Nephron progenitor cell (in vitro differentiated cells): ENCODE data around the gene PGBD5.

ENCODE experiments used
- DNase-seq: peaks from one replicate; pipeline ENCODE4 v3.0.0; 2021
- H3K27ac Mint-ChIP-seq: 2 replicates; pipeline ENCODE4 v1.8.0; 2021; ENCODE audit warnings: mild to moderate bottlenecking, moderate library complexity, mixed read lengths
- H3K27me3 Mint-ChIP-seq: 2 replicates; pipeline ENCODE4 v1.8.0; 2021; ENCODE audit warnings: mild to moderate bottlenecking, low read depth, mixed read lengths; ENCODE audit not compliant: poor library complexity
- H3K36me3 Mint-ChIP-seq: 2 replicates; pipeline ENCODE4 v1.8.0; 2021; ENCODE audit warnings: low read depth, mixed read lengths
- H3K4me1 Mint-ChIP-seq: 2 replicates; pipeline ENCODE4 v1.8.0; 2021; ENCODE audit warnings: mixed read lengths
- H3K4me3 Mint-ChIP-seq: 2 replicates; pipeline ENCODE4 v1.8.0; 2021; ENCODE audit warnings: mild to moderate bottlenecking, moderate library complexity, mixed read lengths
- H3K9me3 Mint-ChIP-seq: 2 replicates; pipeline ENCODE4 v1.8.0; 2021; ENCODE audit warnings: mild to moderate bottlenecking, moderate library complexity, mixed read lengths
- CTCF ChIP-seq: fragments of 200-600 bp; sonication (generic); IDR thresholded peaks from 2 replicates; pipeline ENCODE4 v1.5.0; 2021; ENCODE audit warnings: antibody characterized with exemption

The PGBD5 gene

GRCh38 chr1:230396966-230397365, 29.2 kb downstream of the PGBD5 start:
- H3K27ac Mint-ChIP-seq = no peak overlapping the region
- peaks cover 15% of the 10 kb centered on the region for H3K4me1 Mint-ChIP-seq
- peaks cover 5% of the 10 kb centered on the region for H3K36me3 Mint-ChIP-seq
- peaks cover 17% of the 10 kb centered on the region for H3K9me3 Mint-ChIP-seq
- peaks cover 6% of the 10 kb centered on the region for H3K27me3 Mint-ChIP-seq
- no peak for DNase-seq
- no peak overlapping the region for H3K4me3 Mint-ChIP-seq
- no peak for TF ChIP-seq CTCF

- DNase-seq = no peak
- Mint-ChIP-seq H3K27me3 (peaks cover 6% of the 10 kb centered on the region), H3K4me3 (no peak overlapping the region), H3K9me3 (peaks cover 23% of the 10 kb centered on the region), H3K27ac (no peak overlapping the region), H3K36me3 (peaks cover 5% of the 10 kb centered on the region), H3K4me1 (peaks cover 18% of the 10 kb centered on the region)
- TF ChIP-seq CTCF = no peak
Observed at GRCh38 chr1:230395932-230396331, 30.2 kb downstream of the PGBD5 start.

GRCh38 chr1:230394741-230395140, 31.4 kb downstream of the PGBD5 start:
- TF ChIP-seq CTCF = no peak
- Mint-ChIP-seq H3K27ac (no peak overlapping the region), H3K4me1 (peaks cover 14% of the 10 kb centered on the region), H3K36me3 (peaks cover 5% of the 10 kb centered on the region), H3K9me3 (peaks cover 23% of the 10 kb centered on the region), H3K27me3 (peaks cover 6% of the 10 kb centered on the region), H3K4me3 (no peak overlapping the region)
- no peak for DNase-seq

GRCh38 chr1:230394134-230394533, 32.0 kb downstream of the PGBD5 start:
- Mint-ChIP-seq H3K9me3 (peaks cover 23% of the 10 kb centered on the region), H3K4me3 (no peak overlapping the region), H3K4me1 (peaks cover 12% of the 10 kb centered on the region), H3K36me3 (peaks cover 5% of the 10 kb centered on the region), H3K27me3 (peaks cover 6% of the 10 kb centered on the region), H3K27ac (peak overlapping the region; percentile 31)
- DNase-seq = no peak
- TF ChIP-seq CTCF = no peak

- peaks cover 6% of the 10 kb centered on the region for H3K27me3 Mint-ChIP-seq
- H3K27ac Mint-ChIP-seq = peak overlapping the region; percentile 31
- peaks cover 5% of the 10 kb centered on the region for H3K36me3 Mint-ChIP-seq
- no peak overlapping the region for H3K4me3 Mint-ChIP-seq
- peaks cover 12% of the 10 kb centered on the region for H3K4me1 Mint-ChIP-seq
- TF ChIP-seq CTCF = no peak
- DNase-seq = no peak
- peaks cover 23% of the 10 kb centered on the region for H3K9me3 Mint-ChIP-seq
Observed at GRCh38 chr1:230393722-230394121, 32.4 kb downstream of the PGBD5 start.

GRCh38 chr1:230392920-230393521, 33.1 kb downstream of the PGBD5 start:
- Mint-ChIP-seq H3K9me3 (peaks cover 23% of the 10 kb centered on the region), H3K27me3 (peaks cover 6% of the 10 kb centered on the region), H3K36me3 (peaks cover 5% of the 10 kb centered on the region), H3K4me3 (no peak overlapping the region), H3K4me1 (peaks cover 12% of the 10 kb centered on the region), H3K27ac (no peak overlapping the region)
- DNase-seq = no peak
- no peak for TF ChIP-seq CTCF
